SIG-M5 treated with dmso at 0.1 percent for 504 hours (cell line): ENCODE data around the gene ATXN1.

Source experiments
- DNase-seq: peaks from one replicate; lab custom pipeline; 2025; ENCODE audit not compliant: unreplicated experiment; lab: John Stamatoyannopoulos, UW

The ATXN1 gene

DNA sequence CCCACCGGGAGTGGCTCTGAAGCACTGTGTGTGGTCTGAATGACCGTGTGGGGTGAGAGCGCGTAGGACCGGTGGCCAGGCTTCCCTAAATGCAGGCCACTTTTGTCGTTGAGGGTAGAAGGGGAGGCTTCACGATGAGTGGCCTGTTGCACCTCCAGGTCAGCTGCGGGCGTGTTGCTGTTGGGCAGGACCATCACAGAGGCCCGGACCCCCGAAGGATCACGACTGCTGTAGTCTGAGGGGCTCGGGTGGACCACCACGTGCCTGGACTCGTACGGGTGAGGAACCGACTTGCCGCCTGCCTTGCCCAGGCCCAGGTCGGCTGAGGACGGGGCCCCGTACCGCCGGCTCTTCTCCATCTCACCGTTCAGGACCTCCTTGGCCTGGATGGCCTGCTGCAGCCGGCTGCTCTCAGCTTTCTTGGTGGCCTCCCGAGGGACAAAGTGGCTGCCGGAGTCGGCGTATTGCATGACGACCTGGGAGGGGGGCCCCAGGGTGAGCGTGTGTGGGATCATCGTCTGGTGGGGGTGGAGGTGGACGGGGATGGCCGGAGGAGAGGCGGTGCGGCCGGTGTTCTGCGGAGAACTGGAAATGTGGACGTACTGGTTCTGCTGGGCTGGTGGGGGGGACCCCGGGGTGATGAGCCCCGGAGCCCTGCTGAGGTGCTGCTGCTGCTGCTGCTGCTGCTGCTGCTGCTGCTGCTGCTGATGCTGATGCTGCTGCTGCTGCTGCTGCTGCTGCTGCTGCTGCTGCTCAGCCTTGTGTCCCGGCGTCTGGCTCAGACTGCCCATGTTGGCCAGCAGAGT is 434.1 kb downstream of the ATXN1 start:
- DNase-seq: no peak

DNA sequence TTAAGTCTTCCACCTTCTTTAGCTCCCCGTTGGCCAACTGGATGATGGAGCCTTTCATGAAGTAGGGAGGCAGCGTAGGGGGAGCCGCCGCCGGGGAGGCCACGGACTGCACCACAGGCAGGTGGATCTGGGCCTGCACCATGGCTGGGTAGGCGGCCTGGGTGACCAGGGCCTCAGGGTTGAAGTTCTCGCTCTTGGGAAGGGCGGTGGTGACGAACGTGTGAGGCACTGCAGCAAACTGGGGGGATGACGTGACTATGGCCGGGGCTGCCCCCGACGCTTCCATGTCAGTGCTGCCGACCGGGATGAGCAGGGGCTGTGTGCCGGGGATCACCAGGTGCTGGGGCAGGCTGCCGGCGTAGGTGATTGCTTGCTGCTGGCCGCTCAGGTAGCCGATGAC is 434.7 kb downstream of the ATXN1 start:
- no peak for DNase-seq

DNA sequence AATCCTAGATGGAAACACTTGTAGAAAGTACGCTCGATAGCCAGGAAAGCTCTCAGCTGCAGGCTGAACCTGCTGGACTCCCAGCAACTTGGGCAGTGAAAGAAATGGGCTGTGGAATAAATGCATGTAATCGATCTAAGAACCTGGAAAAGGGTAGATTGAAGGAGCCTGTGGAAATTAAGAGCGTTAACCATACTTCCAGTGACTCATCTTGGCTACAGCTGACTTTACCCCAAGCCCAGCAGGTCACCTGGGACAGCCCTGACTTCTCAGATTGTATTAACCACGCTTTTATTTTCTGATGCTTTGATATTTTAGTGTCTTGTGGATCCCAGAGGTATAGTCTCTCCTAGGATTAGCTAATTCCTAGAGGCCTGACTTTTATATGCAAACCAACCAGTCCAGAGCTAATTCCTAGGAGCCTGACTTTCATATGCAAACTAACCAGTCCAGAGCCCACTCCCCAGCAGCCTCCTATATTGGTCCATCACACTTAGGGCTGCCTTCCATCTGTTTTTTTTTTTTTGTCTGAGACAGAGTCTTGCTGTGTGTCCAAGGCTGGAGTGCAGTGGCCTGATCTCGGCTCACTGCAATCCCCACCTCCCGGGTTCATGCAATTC is 436.5 kb downstream of the ATXN1 start:
- no peak for DNase-seq

- no peak for DNase-seq
Measured at GRCh38 chr6:16324184-16324583, 437.1 kb downstream of the ATXN1 start.

DNA sequence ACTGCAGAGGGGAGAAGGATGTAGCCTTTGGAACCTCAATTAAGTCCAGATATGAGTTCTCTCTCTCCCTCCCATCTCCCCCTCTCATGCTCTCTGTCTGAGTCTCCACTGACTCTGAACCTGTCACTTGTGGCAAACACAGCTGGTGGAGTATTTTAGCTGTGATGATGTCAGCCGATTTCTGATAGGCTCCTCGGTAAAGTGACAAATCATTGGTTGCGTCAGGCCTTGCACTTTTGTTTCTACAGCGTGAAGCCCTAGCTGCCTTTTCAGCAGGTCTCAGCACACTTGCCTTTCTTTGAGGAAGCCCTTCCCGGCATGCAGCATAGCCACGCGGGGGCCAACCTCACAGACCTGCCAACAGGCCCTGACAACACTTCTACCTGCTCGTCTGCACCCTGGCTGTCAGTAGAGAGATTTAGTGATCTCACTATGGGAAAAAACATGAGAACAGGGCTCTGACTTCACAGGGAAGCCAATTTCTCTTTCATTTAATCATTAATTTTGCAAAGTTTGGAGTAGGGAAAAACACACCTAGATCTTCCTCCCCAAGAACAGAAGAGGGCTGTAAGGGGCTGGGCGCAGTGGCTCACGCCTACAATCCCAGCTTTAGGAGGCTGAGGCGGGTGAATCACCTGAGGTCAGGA is 438.5 kb downstream of the ATXN1 start:
- DNase-seq: peak; percentile 88

DNA sequence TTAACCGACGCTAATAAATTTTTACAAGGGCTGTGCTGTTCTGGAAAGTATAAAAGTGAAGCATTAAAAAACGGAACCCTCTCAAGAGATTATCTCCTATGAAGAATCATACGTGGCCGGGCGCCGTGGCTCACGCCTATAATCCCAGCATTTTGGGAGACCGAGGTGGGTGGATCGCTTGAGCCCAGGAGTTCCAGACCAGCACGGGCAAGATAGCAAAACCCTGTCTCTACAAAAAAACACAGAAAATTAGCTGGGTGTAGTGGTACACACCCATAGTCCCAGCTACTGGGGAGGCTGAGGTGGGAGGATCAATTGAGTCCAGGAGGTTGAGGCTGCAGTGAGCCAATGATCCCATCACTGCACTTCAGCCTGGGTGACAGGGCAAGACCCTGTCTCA is 439.4 kb downstream of the ATXN1 start:
- no peak for DNase-seq

DNA sequence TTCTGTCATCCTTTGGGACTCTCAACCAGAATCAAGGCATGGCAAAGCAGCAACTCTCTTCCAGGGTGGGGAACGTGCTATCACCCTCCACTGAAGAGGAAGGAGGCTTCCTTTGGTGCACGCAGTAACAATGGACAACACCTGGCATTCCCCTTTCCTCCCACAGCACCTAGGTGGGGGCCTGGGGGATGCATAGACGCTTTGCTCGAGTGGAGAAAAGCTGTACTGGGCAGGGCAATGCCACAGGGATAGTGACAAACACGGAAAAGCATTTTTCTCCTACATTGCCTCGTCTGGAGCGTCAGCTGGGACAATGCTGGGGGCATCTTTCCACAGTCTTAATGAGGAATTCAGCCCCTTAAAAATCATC is 439.9 kb downstream of the ATXN1 start:
- no peak for DNase-seq

DNA sequence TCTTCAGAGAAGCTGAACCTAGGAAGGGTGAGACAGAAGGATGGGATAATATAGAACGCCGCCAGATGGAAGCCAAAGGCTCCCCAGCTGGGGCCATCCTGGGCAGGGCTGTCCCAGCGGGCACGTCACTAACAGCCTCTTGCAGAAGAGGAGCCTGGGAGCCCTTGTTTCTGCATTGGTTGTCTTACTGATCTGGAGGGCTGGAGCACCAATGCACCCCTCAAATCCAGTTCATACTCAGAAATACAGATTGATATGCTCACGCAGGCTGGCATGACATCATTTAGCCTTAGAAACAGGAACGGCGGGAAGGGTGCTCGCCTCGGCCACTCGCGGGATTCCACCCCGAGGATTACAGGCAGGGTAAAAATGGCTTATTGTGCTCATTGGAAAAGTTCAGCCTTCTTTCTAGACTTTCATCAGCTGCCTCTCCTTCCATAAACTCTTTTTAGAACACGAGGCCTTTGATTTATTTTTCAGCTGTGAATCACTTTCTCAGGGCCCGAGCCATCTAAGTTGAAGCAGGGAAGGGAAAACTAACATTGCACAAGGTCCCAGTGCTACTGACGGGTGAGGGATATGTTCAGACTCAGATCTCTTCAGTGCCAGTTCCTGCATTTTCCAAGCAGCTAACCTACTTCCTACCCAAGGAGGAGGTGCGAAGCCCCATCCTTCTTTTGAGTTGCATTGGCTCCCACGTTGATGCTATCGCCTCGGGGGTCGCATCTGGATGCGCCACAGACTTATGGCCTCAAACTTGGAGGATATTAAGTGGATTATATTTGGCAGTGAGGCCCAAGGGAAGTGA is 440.5 kb downstream of the ATXN1 start:
- no peak for DNase-seq

- DNase-seq: peak; percentile 70
Measured at GRCh38 chr6:16319813-16320532, 441.3 kb downstream of the ATXN1 start.

DNA sequence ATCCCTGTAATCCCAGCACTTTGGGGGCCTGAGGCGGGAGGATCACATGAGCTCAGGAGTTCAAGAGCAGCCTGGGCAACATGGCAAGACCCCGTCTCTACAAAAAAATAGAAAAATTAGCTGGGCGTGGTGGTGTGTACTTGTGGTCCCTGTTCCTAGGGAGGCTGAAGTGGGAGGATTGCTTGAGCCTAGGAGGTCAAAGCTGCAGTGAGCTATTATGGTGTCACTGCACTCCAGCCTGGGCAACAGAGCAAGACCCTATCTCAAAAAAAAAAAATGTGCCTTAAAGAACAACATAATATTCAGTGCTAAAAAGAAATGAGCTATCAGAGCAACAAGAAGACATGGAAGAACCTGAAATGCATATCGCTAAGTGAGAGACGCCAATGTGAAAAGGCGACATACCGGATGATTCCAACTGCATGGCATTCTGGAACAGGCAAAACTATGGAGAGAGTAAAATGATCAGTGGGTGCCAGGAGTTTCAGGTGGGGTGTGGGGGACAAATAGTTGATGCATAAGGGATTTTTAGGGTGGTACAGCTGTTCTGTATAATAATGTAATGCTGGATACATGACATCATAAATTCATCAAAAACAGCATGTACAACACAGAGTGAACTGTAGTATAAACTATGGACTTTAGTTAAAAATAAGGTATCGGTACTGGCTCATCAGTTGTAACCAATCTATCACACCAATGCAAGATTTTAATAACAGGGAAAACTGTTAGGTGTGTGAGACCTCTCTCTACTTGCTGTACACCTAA is 442.1 kb downstream of the ATXN1 start:
- DNase-seq: no peak

GRCh38 chr6:16318538-16318937 is 442.7 kb downstream of the ATXN1 start:
- no peak for DNase-seq

- peak; percentile 46 for DNase-seq
Measured at GRCh38 chr6:16316741-16317251, 444.5 kb downstream of the ATXN1 start.

DNA sequence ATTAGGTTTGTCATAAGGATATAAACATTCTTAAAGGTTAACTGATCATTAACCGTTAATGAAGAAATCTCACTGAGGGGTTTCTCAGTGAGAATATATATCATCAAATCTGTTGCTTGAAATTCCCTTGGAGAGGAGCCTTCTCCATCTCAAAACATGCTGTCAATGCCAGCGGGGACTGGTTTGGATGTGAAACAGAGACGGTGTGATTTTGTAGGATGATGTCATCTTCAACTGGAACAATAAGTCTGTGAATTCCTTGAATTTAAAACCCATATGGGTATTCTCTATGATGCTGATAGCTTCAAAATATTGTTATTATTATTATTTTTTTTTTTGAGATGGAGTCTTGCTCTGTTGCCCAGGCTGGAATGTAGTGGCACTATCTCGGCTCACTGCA is 447.0 kb downstream of the ATXN1 start:
- no peak for DNase-seq

GRCh38 chr6:16313732-16314131 is 447.5 kb downstream of the ATXN1 start:
- no peak for DNase-seq

GRCh38 chr6:16311763-16312162 is 449.5 kb downstream of the ATXN1 start:
- no peak for DNase-seq

GRCh38 chr6:16306334-16306733 is 454.9 kb downstream of the ATXN1 start:
- DNase-seq: no peak

GRCh38 chr6:16305788-16306187 is 455.5 kb downstream of the ATXN1 start:
- DNase-seq: no peak

DNA sequence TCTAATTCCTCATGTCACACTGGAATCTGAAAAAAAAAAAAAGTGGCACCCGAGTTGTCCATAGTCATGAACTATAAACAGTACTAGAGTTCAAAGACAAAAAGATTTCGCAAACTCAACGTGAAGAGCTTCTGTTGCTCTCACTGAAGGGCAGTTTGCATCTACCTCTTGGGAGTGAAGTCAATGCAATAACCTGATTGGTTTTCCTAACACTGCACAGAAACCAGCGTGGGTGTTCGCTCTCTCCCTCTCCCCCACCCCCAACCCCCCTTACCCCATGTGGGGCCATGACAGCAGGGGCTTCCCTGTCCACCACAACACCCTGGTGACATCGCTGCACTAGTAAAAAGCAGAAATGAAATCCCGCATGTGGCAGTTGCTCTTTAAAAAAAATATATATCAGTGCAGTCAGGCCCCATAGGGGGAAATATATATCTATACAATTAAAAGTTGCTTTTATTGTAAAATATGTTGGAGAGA is 456.0 kb downstream of the ATXN1 start:
- DNase-seq: peak; percentile 85

DNA sequence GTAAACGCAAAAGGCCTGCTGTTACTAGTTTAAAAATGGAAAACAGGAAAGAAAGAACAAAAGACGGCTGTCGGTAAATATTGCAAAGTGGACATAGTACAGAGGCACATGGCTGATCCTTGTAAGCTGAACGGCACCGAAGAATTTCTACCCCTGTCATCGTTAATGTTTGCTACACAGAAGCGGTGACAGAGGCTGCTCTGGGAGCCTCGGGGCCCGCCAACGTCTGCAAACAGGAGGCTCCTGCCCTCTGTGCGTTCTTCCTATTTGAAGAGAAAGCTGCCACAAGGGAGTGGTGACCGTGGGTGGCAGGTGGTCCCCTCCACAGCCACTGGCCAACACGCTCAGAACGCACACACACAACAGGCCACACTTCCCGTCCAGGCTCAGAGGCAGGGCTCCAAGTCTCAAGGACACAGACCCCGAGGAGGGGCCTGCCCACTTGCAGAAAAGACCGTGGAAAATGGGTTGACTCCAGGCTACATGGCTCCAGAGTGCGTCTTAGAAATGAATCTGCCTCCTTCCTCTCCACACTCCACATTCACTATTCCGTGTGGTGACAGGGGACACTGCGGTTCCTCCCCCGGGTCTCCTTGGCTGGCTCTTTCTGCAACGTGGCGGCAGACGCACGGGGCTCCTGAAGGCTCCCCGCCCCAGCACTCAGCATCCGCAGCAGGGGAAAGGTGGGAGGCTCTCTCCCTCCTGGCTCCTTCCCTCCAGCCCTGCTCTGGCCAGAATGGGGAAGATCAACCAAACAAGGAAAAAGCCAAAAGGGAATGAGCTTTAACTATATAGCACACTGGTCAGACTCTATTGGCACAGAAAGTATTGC is 458.3 kb downstream of the ATXN1 start:
- DNase-seq: no peak
